NCI-H187 (cell line): ENCODE measurements around the gene TRIM8.
"Not testable (repeated sequence)": the region's sequence is repeated elsewhere in the genome, so short reads cannot be mapped to it uniquely, and the experiment has no call there.

ENCODE experiments used
- DNase-seq, 2 experiments: peaks; one replicate each; lab custom pipeline; 2025; lab: John Stamatoyannopoulos, UW

The TRIM8 gene

DNA sequence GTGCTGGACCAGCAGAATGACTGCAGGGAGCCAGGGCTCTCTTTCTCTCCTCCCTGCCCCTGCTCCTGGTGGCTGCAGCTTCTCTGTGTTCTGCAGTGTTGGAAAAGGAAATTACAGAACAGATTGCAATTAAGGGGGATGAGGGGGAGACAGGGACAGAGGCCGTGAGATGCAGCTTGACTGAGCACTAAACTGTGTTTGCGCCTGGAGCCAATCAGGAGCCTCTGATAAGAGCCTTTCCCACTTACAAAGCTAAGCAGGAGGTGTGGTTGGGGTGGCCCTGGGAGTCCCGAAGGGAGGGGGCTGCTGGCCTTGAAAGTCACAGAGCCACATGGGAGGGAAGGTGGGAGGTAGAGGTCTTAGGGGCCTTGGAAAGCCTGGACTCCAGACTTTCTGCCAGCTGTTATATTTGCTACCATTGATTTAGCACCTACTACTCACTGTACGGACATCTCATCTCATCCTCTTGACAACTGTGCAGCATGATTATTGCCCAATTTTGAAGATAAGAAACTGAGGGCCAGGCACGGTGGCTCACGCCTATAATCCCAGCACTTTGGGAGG is 26.7 kb downstream of the TRIM8 start:
- DNase-seq = no peak

DNA sequence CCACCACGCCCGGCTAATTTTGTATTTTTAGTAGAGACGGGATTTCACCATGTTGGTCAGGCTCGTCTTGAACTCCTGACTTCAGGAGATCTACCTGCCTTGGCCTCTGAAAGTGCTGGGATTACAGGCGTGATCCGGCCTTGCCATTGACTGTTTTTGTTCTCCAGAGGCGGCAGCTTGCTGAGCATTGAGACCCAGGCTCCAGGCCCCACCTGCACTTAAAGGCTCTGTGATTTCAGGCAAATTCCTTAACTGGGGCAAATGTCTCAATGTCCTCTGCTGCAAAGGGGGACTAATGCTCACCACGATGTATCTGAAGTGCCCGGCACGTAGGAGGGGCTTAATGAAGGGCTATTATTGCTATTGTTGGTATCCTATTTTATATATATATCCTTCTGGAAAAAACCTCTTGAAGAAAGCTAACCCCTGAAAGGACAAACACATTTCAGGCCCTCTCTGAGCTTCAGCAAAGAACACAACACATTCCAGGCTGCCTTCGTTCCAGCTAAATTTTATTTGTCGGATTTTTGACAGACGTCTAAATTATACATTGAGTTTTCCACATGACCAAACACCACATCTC is 29.0 kb downstream of the TRIM8 start:
- no peak for DNase-seq

DNA sequence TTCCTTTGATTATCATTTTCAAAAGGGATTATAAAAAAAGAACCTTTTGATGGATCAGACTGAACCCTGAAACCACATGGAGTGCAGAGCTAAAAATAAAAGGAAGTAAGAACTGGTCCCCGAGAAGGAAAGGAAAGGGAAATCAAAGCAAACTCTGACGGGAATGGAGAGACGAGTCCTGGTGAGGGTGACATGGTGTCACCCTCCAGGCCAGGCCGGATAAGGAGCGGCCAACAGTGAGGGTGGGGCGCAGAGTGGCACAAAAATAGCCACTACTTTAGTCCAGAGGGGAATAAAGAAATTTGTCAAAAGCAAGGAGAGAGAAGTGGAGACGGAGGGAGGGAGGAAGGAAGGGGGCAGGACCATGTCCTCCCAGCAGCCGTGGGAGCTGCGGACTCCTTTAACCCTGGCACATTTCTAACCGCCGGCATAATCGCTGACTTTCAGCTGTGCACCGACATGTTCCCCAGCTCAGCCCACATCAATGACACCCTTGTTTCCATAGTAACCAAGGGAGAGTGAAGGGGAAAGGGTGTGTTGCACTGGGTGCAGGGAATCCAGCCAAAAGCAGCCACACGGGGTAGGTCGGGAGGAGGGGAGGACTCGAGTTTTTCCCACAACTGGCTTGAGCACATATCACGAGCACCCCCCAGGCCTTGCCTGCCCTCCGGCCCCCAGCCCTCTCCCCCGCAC is 29.7 kb downstream of the TRIM8 start:
- DNase-seq = no peak

DNA sequence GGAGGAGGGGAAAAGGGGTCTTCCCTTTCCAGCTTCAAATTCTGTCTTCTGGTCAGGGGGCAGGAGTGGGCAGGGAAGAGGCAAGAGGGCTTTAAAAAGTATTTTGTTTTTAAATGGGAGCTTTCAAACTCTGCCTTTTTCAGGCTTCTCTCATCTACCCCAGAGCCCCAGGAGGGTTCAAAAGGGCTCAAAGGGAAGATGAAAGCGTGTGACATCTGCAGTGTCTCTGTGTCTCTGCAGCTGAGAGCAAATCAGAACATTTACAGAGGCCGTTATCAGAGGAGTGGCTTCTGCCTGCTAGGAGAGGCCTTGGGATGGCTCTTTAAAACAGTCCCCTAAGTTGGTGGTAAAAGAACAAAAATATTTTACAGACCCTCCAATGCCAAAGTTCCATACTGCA is 30.3 kb downstream of the TRIM8 start:
- no peak for DNase-seq

DNA sequence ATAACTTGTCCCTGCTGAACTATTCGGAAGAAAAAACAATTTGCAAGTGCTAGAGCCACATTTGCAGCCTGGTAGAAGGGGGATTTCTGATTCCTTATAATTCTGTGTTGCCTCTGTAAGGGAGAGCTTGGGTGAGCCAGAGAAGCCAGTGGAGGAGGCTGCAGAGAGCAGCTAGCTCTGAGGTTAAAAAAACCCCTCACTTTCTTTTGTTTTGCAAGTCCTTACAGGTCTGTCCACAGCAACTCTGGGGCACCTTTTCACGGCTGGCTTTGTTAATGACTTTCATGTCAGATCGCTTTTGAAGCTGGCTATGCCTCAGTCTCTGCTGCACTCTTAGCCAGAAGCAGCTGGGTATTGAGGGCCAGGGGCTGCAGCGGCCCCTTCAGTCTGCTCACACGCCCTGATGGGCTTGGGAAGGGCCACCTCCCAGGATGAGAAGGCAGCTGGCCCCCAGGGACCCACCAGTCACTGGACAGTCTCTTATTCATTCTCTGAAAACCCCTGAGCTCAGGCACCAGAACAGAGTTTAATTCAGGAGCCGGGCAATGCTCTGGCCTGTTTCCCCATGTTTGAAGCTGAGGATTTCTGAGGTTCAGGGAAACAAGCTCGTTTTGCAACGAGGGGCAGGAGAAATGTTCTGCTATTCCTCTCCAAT is 30.9 kb downstream of the TRIM8 start:
- no peak for DNase-seq

DNA sequence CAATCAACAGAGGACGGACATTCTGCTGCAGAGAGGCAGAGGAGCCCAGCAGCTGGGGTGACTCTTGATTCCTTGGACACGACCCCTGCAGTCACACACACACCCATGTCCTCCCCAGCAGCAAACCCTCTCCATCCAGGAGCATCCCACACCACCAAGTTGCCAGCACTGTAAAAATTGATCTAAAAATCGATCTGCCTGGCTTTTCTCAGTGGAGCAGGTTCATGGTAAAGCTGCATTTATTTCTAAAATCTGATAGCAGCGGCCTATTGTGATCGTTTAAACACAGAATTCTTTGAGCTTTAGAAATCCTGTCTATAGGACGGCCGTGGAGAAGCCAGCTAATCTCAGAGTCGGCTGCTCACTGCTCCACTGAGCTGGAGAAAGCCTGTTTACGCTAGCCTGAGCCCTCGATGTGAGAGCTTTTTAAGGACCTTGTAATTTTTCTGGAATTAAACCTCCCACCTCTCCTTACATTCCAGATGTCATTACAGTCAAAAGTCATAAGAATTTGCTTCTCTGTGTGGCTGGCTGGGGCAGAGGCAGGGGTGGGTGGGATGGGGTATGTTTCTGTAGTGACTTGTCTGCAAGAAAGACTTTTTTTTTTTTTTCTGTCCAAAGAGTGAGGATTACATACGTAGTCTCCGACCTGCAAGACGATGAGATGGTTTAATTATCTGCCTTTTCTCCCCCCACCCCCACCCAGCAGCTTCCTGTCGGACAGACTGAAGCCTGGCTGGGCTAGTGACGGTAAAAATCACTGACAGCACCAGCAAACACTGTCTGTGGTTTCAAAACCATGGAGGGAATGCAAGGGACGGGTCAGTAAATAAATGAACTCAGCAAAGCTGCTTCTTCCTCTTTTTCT is 31.6 kb downstream of the TRIM8 start:
- DNase-seq = no peak

DNA sequence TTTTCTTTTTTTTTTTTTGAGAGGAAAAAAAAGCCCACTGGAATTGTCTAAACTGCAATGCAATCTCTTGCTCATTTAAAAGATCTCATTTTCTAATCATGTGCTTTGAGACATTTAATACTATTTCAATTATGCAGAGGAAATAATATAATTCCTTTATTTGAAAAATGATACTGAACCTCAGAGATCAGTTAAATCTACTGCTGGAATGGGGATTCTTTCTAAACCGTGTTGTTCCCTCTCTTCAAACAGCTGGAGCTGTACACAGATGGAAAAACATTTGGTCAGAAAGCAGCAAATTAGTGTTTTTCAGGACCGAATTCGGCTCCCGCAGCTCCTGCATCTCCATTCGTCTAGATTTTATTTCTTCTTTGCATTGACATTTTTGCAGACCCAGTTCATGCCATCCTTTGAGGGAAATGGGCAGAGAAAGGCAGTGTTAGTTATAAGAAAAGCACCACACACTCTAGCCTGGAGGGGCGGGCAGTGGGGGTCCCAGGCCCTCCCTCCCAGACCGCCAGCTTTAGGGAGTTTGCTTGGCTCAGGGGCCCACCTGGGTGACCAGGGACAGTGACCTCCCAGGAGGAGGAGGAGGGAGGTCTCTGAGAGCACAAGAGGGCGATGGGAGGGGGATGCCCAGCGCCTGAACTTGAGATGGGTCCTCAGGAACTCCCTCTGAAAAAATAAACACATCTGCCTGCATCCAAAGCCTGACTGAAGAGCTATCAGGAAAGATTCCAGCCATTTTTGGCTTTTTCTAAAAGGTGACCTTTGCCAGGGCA is 32.4 kb downstream of the TRIM8 start:
- DNase-seq = no peak

DNA sequence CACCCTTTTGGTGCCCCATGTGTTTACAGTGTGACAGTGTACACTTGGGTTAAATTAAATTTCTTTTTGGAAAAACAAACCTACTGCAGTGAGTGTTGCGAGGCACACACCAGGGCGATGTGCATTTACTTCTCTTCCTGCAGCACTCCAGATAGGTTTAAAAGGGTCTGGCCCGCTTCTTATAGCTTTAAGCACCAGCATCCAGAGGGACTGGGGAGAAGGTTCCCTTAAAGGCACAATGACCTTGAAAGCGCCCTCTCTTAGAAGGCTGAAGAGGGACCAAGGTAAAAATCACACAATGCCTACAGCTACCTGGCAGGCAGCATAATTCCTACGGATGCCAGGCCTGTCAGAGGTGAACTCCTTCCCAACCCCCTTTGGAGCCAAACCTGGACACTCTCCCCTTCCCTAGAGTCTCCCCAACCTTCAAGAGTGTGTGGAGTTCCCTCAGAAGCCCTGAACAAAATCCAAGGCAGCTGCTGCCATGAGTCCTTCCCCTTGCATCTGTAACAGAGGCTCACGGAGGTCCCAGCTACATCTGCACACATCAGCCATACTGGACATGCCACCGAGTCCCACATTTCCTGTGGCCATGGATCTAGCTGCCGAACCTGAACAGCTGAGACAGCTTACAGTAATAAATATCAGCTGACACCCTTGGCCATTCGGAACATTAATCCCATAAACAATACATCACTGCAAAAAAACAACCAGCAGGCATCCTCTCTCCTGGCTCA is 33.2 kb downstream of the TRIM8 start:
- DNase-seq = no peak

DNA sequence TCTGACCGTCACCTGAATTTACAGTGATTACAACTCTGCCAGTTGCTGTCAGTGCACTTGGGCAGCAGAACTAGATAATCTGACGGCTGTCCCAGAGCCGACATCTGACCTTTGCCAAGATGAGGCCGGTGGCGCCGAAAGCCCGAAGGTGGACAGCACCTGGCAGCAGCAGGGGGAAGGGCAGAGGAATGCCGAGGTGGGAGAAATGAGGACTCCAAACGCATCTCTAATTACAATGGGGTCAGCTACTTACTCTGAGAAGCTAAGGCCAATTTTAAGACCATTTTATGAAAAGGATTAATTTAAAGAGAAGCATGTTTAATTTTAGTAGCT is 33.8 kb downstream of the TRIM8 start:
- no peak for DNase-seq

DNA sequence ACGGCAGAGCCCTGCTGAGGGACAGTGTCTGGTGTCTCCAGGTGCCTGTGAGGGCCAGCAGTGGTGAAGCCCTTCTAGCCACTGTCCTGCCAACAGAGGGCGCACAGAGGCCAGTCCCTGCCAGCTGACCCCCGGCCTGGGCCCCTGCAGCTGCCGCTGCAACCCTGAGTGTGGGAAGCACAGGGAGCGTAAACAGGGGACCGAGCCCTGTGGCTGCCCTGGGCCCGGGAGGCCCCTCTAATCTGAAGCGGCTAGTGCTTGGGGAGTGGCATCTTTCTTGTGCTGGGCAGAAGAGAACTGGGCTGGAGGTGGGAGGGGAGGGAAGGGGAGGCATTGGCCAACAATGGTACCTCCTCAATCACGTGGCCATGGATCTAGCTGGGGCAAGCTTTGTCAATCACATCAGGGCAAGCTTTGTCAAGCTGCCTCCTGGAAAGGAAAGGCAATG is 34.6 kb downstream of the TRIM8 start:
- no peak for DNase-seq

DNA sequence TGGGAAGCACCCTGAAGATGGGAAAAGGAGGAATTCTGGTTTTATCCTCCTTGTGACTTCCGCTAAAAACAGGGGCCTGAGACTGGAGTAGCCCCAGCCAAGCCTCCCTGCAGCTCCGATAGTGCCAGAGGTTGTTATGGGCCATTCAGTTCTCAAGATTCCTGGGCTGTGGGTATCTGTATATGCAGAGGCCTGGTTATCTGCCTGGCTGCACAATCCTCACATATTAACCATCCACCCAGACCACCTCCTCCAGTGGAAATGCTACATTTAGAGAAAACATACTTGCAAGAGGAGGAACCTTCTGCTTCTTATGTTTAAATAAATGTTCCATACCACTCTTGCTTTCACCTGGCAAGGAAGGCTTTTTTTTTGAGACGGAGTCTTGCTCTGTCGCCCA is 35.3 kb downstream of the TRIM8 start:
- DNase-seq = no peak

DNA sequence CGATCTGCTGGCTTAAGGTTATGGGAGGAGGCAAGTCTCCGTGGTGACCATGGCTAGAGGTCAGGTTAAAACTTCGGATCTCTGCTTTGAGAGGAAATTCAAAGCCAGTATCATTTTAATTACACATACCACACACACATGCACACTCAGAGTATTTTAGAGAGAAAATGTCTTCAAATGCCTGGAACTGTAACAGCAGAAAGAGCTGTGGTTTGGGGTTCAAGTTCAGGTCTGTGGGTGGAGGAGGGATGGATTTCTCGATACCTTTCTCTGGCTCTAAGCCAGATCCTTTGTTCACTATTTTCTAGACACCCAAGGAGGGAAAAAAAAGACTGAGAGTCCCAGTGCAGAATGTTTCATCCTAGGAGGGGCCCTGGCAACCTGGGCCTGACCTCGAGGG is 37.4 kb downstream of the TRIM8 start:
- DNase-seq = no peak

DNA sequence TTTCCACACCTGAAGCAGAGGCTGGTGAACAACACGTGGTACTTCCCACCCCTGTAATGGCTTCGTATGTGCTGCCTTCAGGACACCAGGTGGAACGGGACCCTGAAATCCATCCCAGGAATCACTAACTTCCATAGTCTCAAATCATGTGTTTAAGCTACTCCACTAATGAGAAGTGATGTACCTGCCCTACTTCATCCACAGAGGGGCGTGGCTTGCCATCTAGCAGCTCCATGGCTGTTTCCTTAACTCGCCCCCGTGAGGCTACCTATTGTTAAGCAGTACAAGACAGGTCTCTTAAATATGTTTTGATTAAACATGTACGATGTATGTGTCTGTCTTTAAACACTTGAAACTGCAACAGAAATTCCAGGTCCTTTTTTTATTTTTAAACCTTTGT is 38.1 kb downstream of the TRIM8 start:
- no peak for DNase-seq

DNA sequence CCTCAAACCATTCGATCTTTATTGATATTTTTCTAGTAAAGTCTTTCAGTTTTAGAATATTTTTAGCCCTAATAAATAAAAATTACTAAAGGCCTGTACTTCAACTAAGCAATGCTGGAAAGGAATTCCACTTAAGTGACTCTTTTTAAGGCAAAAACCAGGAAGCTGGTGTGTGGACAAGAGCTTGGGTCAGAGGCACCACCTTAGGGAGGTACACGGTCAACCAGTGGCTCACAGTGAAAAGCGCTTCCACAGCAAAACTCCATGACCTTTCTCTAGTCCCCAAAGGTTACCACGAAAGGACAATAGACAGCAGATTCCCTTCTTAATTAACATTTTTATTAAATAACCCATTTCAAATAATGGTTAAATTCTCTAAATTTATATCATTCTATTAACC is 38.7 kb downstream of the TRIM8 start:
- no peak for DNase-seq

DNA sequence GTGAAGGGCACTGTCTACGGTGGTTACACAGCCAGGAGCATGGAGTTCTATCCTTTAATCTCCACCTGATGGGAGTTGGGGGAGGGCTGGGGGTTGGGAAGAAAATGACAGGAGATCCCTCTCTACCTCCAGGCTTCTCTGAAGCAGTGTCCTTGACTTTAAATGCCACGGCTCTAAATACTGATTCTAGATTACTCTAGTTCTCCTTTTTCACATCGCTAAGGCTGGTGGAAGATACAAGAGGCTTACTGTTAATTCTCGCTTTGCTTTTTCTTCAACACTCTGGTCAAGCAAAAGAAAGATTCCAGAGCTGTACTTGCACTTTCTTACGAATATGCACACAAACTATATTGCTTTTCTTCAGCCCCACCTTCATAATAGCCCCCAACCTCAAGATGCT is 39.5 kb downstream of the TRIM8 start:
- no peak for DNase-seq

DNA sequence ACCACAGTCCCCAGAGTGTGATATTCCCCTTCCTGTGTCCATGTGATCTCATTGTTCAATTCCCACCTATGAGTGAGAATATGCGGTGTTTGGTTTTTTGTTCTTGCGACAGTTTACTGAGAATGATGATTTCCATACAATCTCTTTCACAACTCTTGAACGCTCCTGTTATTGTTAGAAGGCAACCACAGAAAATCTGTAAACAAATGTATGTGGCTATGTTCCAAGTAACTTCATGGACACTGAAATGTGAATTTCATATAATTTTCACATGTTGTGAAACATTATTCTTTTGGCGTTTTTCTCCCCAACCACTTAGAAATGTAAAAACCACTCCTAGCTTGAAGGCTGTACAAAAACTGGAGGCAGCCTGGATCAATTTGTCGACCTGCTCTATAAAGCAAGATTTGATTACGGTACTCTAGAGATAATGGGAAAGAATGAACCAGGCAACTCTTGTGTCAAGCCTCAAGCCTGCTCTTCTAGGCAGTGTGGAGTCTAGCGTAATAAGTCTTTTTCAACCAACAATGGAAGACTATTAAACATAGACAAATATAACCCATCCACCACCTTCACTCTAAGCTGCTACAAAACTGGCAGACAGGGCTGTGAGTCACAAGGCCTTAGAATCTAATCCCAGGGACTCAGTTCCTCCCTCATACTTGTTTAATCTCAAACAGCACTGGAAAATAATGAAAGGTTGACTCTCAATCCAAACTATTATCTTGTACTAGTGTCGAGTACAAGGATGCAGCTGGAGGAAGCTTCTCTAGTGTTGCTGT is 47.2 kb downstream of the TRIM8 start:
- DNase-seq = no peak

DNA sequence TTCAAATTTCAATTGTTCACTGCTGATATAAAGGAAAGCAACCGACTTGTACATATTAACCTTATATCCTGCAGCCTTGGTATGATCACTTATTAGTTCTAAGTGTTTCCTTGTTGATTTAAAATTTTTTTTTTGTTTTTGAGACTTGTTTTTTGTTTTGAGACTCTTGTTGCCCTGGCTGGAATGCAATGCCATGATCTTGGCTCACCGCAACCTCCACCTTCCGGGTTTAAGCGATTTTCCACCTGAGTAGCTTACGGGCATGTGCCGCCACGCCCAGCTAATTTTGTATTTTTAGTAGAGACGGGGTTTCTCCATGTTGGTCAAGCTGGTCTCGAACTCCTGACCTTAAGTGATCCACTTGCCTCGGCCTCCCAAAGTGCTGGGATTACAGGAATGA is 51.1 kb downstream of the TRIM8 start:
- not testable (repeated sequence) for DNase-seq

DNA sequence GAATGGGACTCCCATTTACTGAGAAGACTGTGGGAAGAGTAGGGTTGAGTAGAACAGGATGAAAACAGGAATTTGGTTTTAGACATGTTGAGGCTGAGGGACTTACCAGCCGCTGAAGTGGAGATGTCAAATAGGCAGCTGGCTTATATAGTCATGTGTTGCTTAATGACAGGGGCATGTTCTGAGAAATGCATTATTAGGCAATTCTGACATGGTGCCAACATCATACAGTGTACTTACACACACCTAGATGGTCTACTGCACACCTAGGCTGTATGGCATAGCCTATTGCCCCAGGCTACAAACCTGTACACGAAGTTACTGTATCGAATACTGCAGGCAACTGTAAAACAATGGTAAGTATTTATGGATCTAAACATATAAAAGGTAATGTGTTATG is 52.5 kb downstream of the TRIM8 start:
- no peak for DNase-seq

DNA sequence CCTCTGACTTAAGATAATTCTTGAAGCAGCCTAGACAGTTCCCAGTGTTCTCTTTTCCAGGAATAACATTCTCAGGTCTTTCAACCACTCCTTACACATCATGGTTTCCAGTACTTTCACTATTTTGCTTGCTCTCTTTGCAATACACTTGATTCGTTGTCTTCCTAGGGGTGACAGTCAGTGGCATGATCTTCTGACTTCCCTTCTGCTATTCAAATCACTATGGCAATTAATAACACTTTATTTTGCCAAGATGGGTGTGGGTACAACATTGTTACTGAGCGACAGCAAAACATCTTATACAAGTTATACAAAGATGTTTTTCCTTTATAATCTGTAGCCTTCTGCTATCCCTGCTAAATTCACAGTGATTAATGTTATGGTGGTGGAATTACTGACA is 54.6 kb downstream of the TRIM8 start:
- DNase-seq = no peak

DNA sequence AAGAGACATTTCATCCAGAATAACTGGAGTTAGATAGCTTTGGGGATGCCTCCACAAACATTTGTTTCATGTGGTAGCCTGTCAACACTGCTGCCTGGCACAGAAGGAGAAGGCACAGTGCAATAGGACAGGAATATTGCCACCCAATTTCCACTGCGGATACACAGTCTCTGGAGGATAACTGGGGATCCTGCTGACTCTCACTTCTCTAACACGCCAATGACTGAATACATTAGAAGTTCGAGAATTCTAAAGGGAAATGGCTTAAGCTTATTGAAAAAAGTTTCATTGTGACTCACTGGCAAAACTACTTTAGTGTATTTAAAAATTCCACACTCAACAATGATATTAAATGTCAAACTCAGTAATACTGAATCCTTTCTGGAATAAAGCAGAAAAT is 57.0 kb downstream of the TRIM8 start:
- no peak for DNase-seq
